CD4-positive, alpha-beta T cell treated with Interleukin-6 at 100 ng/mL for 8 hours (primary cell): Measurements from ENCODE around the gene FAM111B.
"Not testable (repeated sequence)": the region's sequence is repeated elsewhere in the genome, so short reads cannot be mapped to it uniquely, and the experiment has no call there.

Source experiments
- DNase-seq: peaks from one replicate; pipeline ENCODE4 v3.0.0-alpha.2; 2020; ENCODE audit warnings: mixed read lengths, low spot score

The FAM111B gene

GRCh38 chr11:59097938-59098337 is 9.1 kb upstream of the FAM111B start:
- not testable (repeated sequence) for DNase-seq

DNA sequence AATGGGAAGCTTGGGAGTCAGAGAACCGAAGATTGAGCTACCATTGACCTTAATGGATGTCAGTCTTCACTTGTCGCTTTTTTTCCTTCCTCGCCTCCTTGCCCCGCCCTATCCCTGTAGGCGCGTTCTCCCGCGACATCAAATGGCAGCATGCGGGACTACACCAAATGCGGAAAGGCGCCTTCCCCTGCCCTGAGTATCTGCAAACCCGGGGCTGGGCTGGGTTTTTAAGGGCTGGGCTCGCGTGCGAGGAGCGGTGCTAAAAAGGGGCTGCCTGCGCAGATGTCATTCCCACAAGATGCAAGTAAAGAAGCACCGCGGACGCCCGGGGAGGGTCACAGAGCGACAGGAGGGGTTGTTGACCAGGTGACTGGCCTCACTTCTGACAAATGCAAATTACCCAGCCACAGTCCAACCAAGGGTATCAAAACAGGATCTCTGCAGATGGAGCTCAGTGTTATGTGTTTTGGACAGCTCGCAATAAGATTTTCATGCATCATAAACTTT is 4.7 kb upstream of the FAM111B start:
- DNase-seq, result peak; percentile 46

DNA sequence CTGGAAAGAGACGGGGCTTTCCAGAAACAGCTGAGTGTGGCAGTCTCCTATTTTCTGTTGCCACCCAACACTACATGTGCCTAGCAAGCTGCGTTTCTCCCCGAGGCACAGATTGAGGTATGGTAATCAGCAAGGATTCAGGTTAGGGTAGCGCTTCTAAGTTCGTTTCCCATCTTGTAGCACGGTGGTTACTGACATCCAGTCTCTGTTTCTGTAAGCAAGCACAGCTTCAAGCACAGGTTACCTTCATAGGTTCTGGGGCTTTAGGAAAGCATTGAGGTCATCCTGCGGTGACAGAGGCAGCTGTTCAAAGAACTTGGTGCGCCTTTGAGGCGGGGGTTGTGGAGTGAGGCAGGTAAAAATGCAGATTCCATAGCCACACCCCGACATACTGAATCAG is 684 bp downstream of the FAM111B start:
- DNase-seq, result not testable (repeated sequence)

DNA sequence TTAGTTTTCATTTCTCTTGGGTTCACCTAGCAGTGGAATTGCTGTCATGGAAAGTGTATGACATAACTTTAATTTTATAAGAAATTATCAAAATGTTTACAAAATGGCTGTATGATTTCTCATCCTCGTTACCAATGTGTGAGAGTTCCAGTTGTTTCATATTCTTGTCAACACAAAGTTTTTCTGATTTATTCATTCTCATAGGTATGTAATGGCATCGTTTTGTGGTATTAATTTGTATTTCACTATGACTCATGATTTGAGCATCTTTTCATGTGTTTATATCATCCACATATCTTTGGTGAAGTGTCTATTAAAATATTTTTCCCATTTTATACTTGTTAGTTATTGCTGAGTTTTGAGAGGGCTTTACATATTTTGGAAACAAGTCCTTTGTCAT is 5.5 kb downstream of the FAM111B start:
- no peak for DNase-seq

DNA sequence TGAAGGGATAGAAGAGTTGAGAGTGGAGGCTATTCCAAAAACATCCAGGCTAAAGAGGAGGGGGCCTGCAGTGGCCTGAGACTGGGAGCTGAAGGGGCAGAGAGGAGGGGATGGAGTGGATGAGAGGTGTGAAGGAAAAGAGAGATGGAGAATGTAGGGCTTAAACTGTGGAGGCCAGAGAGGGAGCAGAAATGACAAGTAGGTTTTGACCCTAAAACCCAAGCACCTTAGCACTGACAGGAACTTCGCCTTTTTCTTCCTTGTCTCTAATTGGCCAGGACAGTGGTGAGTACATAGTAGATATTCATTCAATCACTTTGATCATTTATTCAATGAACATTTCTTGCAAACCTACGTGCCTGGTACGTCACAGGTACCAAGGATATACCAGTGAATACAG is 7.3 kb downstream of the FAM111B start:
- no peak for DNase-seq

- no peak for DNase-seq
These were observed 8.5 kb downstream of the FAM111B start for GRCh38 chr11:59115553-59115952.

DNA sequence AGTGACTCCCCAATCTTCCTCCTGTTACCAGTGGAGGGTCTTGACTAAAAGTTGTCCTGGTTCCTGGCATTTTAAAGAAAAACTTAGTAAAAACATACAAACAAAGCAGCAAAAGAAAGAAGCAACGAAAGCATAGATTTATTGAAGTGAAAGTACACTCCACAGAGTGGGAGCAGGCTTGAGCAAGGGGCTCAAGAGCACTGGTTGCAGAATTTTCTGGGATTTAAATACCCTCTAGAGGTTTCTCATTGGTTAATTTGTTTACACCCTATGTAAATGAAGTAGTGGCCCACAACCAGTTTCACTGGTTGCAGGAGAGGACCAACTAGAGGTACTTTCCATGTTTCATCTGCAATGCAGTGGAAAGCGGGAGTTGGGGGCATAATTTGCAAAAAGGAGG is 10.7 kb downstream of the FAM111B start:
- DNase-seq, result no peak

DNA sequence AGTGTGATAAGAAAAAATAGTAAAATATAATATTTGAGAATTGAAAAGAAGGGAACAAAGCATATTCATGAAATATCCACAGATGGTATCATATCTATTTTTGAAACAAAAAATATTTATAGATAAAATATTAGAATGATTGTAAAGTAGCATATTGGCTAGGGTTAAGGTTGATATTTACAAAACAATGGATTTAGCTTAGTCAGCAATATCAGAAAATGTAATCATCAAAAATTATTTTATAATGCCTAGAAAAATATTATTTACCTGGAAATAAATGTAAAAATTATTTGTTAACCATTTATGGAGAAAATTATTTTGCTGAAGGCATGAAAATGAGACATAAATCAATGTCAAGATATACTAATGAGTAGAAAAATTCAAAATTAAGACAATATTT is 12.8 kb downstream of the FAM111B start:
- no peak for DNase-seq

GRCh38 chr11:59135648-59136461 is 28.8 kb downstream of the FAM111B start:
- DNase-seq, result peak; percentile 86

DNA sequence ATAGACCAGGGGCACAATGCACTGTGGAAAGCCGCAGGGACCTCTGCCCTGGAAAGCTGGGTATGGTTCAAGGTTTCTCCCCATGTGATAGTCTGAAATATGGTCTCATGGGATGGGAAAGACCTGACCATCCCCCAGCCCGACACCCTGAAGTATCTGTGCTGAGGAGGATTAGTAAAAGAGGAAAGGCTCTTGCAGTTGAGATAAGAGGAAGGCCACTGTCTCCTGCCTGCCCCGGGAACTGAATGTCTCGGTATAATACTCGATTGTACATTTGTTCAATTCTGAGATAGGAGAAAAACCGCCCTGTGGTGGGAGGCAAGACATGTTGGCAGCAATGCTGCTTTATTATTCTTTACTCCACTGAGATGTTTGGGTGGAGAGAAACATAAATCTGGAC is 29.5 kb downstream of the FAM111B start:
- DNase-seq, result not testable (repeated sequence)

GRCh38 chr11:59137190-59137589 is 30.2 kb downstream of the FAM111B start:
- no peak for DNase-seq

DNA sequence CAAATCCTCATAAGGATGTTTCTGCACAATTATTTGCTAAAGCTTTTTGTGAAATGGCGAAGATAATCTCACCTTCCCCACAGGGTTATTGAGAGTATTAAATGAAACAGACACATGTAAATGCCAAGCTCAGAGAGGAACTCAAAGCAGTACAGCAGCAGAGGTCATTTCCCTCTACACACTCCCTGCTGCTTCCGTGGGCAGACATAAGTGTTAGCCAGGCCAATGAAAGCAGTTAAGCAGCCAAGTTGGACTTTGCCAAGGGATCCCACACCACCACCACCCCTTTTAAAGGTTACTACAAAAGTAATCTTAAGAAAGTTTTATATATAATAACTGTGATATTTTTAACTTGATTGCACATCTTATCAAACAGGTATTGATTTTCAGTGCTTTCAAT is 31.6 kb downstream of the FAM111B start:
- DNase-seq, result no peak

- no peak for DNase-seq
These were observed 34.2 kb downstream of the FAM111B start for GRCh38 chr11:59141191-59141590.

DNA sequence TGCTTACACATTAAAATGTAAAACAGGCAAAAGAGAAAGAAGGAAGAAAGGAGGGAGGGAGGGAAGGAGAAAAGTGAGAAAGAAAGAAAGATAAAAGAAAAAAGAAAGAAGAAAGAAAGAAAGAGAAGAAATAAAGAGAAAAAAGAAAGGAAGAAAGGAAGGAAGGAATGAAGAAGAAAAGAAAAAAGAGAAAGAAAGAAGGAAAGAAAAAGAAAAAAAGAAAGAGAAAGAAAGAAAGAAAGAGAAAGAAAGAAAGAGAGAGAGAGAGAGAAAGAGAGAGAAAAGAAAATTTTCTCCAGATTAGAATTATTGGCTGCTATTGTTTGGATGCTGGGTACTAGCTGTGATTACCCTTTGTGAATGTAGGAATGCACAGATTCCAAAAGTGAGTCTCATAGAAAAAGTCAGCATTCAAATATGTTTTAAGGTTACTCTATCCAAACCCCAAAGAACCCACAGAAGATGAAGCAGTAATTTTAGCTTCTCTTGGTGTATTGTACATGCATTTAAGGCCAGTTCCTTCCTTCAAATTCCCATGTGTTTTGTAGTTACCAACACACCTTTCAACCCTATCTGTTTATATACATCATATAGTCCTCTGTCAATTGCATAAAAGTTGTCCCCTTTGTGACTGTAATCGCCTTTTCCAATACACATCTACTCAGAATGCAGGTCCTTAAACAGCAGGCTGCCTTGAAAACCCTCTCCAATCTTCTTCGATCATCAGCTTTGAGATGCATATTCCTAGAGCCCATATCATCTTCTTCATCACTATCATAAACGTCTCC is 34.8 kb downstream of the FAM111B start:
- DNase-seq, result no peak

- DNase-seq, result peak; percentile 87
These were observed 35.8 kb downstream of the FAM111B start, which contains the start of gene FAM111A for GRCh38 chr11:59142530-59143507. Gene FAM111A, plus strand, starts transcription at chr11:59142856. Its CDS starts 6,017 bp downstream, at chr11:59148873.

DNA sequence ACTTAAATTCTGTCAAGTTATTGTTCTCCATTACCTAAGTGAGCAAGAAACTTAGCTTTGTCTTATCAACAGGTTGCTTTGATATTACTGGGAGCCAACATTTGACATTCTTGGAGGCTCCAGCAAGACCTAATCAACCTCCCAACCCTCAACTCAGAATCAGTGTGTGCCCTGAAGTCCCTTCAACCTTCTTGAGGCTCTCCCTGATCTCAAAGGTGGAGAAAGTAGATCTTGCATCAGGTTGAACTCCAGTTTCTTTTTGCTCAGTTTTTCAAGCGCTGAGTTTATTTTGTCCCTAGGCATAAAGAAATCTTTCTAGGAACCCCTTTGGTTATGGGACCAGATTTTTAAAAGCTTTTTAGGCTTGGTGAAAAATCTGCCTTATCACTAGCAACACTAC is 37.1 kb downstream of the FAM111B start:
- DNase-seq, result no peak

GRCh38 chr11:59144579-59145345 is 37.7 kb downstream of the FAM111B start:
- DNase-seq, result peak; percentile 79

DNA sequence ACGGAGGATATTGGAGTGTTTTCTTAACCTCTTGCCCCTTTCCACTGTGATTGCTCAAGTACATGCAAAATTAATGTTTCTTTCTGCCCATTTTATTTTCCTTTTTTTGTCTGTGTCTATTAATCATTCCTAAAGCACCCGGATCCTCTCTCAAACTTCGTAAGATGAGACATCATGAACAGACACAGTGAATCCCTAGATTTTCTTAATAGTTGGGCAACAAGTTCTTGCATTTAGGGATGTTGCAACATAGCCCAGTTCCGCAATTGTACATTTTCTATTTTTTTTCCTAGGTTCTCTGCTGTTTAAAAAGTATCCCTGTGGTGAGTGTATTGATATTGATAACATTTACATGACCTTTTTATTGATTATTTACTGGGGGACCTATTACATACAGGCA is 38.5 kb downstream of the FAM111B start:
- DNase-seq, result no peak

GRCh38 chr11:59151761-59152160 is 44.7 kb downstream of the FAM111B start:
- DNase-seq, result no peak

GRCh38 chr11:59152312-59152951 is 45.4 kb downstream of the FAM111B start:
- no peak for DNase-seq
